Panc1 (cell line): ENCODE results near the gene THAP4.

Experiments used
- CTCF ChIP-seq: fragments of 450-650 bp; IDR thresholded peaks from 2 replicates; pipeline ENCODE4 v1.5.1; 2017; ENCODE audit warnings: mild to moderate bottlenecking
- TCF7L2 ChIP-seq: IDR thresholded peaks from 2 replicates; pipeline ENCODE4 v1.6.1; 2011; ENCODE audit warnings: mild to moderate bottlenecking, low read depth, low read length, inconsistent platforms

DNA sequence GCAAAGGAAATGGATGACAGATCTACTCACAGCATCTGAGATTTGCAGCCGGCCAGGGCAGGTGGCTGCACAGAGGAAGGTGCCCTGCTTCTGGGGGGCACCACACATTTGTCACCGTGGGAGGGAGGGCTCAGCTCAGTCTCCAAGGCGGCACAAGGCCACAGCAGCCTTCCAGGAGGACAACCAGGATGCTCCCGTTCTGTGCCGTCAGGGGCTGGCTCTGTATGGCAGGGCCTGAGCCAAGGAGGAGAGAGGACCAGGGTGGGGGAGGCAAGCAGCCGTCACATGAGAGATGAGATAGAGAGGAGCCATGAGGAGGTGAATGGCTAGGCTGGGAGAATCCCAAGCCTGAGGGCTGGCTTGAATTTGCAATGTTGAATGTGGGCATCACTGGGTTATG is 83.0 kb downstream of the THAP4 start:
- TF ChIP-seq CTCF (no peak), TCF7L2 (no peak)
